GM18526 (cell line): ENCODE data around the gene IQSEC1.

ENCODE experiments used
- POLR2A ChIP-seq: IDR thresholded peaks from 3 replicates; pipeline ENCODE4 v1.6.1; 2011; ENCODE audit not compliant: insufficient read length; ENCODE audit errors: extremely low read depth

IQSEC1 gene

GRCh38 chr3:13023971-13024764 lies 49.1 kb downstream of the IQSEC1 start:
- no peak for TF ChIP-seq POLR2A

GRCh38 chr3:13023235-13023970 lies 49.8 kb downstream of the IQSEC1 start:
- TF ChIP-seq POLR2A, result no peak

GRCh38 chr3:13022348-13023234 lies 50.6 kb downstream of the IQSEC1 start:
- peak; percentile 54 for TF ChIP-seq POLR2A

DNA sequence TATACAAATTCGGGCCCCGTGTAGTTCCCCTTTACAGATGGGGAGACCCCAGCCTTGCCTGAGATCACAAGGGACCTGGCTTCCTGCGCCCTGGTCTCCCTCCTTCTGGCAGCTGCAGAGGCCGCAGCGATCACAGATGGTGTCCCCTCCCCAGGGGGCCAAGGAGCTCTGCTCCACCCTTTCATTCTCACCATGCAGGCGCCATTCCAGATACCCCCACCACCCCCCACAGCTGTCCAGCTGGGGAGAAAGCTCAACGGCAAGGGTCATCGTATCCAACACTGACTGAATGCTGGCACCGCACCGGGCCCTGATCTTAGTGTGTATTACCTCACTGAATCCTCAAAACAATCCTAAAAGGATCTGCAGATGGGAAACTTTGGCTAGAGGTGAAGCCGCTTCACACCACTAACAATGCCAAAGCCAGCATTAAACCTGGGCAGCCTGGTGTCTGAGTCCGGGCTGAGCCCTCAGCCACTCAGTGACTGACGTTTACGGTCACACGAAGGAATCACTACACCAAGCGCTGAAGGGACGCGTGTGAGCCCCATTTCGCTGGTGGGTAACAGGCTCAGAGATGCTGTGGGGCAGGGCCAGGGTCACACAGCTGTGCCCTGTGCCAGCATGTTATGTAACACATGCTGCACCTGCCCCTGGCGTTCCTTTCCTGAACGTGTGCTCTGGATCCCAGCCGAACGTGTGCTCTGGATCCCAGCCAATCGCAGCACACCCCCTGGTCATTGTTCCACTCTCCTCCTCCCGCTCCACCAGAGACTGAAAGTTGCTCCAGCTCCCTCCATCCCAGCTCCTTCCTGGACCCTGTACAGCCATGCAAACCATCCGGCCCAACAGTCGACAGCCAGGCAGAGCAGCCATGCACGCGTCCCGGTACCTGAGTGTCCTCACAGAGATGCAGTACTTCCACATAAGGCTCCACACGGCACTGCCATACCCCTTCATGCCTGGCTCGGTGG lies 51.8 kb downstream of the IQSEC1 start:
- TF ChIP-seq POLR2A, result no peak

DNA sequence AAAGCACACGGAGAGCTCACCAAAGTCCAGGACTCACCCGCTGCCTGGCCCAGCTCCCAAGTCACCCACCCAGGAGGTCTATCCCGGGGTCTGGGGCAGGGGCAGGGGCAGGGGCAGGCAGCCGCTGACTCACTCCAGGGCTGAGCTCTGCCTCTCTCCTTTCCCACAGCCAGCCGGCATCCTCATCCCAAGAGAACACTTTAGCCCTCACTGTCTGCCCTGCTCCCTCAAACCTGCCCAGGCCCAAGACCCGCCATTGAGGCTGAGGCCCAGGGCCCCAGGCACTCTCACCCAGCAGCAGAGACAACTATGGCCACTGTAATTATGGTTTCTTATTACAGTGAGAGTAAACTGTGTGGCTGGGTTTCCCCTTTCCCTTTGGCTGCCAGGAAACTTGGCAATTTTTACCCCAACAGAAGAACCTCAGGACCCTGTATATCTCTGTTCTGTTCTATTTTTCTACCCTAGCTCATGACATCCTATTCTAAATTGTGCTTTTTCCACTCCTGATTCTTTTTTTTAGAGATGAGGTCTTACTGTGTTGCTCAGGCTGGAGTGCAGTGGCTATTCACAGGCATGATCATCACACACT lies 53.0 kb downstream of the IQSEC1 start:
- TF ChIP-seq POLR2A, result no peak

DNA sequence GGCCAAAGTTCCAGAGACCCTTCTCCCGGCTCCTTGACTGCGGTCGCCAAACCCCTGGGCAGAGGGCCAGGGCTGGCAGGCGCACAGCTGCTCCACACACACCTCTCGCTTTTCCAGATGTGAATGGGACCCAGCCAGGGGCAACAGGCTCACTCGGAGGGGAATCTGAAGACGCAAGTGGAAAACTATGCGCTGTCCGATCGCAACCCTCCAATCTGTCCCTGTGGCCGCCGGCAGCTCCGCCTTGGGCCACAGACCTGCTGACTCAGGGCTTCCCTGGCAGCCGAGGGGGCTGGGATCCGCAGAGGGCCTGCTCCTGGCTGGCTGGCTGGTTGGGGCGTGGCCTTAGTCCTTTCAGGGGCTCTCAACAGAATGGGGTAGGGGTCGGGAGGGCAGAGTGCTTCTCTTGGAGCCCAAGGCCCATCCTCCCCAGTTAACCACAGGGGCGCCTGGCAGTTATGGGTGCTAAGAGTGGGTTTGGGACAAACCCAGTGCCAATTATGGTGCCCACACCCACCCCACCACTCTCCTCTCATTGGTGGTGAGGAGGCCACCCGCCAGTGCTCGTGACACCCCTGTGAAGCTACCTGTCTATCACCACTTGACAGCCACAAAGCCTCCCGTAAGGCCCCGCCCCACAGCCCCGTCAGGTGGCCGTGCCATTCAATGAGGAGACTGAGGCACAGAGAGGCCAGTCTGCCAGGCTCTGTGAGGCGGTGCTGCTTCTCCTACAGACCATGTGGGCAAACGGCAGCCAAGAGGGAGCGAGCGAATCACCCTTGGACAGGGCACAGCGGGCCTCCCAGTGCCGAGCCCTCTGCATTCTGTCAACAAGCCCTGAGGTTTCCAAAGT lies 53.8 kb downstream of the IQSEC1 start:
- no peak for TF ChIP-seq POLR2A

GRCh38 chr3:13018561-13019242 lies 54.5 kb downstream of the IQSEC1 start:
- no peak for TF ChIP-seq POLR2A

DNA sequence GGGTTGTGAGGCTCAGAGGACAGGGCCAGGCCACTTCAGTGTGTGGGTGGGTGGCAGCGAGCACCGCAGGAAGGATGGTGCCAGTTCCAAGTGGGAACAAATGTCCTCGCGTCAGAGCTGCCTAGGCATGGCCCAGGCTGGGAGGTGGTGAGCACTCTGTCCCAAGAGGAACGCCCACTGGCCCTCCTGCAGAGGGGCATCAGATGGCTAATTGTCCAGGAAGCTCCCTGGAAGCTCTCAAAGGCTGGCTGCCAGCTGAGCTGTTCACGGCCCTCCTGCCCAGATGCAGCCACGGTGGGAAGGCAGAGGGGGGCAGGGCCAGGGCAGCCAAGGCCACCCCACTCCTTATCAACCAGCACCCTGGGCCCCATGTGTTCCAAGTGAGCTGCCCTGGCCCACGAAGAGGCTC lies 55.2 kb downstream of the IQSEC1 start:
- no peak for TF ChIP-seq POLR2A

DNA sequence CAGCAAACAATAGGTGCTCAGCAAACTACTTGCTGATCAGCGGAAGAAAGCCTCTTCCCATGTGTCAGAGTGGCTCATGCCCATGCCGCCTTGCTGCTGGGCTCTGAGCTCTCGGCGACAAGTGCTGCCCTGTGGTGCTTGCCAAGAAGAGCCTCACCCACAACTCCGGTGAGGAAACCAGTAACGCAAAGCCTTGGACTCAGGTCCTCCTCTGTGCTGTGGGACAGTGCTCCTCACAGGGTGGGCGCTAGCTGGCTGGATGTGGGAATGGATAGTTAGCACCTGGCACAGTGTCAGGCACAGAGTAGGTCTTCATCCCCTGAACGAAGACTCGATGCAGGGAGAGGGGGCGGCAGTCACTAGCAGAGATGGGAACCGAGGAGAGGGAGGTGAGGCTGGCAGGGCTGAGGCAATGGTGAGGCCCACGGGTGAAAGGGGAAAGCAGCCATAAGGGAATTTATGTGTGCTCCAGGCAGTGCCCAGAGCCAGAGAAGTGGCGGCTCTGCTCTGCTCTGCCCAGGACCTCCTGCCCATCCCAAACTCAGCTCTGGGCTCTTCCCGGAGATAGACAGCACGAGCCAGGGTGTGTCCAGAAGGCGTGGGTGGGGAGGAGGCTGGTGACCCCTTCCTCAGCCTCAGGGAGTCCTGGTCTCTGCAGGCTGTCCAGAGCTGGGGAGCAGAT lies 55.7 kb downstream of the IQSEC1 start:
- no peak for TF ChIP-seq POLR2A

DNA sequence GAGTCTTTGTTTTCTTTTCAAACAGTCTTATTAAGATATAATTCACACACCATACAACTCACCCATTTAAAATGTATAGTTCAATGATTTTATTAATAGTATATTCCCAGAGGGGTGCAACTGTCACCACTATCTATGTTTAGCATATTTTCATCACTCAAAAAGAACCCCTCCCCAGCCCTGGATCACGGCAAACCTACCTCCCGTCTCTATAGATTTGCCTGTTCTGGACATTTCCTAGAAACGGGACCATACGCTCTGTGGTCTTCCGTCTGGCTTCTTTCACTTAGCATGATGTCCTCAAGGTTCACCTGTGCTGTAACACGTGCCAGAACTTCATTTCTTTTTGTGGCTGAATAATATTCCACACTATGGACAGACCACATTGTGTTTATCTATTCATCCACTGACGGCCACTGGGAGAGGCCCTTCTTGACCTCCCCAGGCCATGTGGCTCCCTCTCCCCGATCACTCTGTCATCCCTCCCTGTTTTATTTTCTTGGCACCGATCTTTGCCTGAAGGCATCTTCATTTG lies 56.4 kb downstream of the IQSEC1 start:
- no peak for TF ChIP-seq POLR2A

DNA sequence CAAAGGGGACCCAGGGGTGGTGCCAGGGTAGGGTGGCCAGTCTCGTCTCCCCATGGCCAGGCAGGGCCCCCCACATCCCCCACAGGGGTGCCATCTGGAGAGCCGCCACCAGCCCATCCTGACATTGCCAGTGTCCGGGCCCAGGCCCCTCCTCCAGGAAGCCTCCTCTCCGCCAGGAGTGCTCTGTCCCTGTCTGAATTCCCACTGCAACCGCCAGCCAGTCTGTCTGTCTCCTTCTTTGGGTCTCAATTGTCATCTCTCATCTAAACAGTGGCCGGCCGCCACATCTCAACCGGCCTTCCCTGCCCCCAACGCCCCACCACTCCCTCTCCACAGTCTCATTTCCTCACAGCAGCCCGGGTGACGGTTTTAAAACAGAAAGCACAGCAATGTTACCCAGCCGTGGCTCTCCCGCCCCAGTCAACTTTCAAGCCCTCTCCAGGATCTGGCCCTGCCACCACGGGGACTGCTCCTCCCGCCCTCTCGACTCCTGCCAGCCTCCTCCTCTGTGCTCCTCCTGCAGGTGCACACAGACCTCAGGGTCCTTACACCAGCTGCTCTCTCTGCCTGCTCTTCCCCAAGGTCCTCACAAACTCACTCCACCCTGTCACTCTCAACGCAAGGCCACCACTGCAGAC lies 57.0 kb downstream of the IQSEC1 start:
- peak; percentile 37 for TF ChIP-seq POLR2A
